Endodermal cell (in vitro differentiated cells): ENCODE data around the gene CCL2. TPM values are rescaled to one million over a fixed set of nuclear protein-coding genes. Genes with fewer than 3 reads are reported as not detected.

Source experiments
- DNase-seq: peaks from one replicate; pipeline ENCODE4 v3.0.0-alpha.2; 2017
- H3K27ac ChIP-seq: 2 replicates; pipeline ENCODE4 v1.5.1; 2013; ENCODE audit warnings: mild to moderate bottlenecking, low read depth, low read length, moderate library complexity
- H3K27me3 ChIP-seq: 2 replicates; pipeline ENCODE4 v1.6.1; 2013; ENCODE audit warnings: mild to moderate bottlenecking, low read length, moderate library complexity; ENCODE audit not compliant: insufficient read depth, control insufficient read depth, poor library complexity, severe bottlenecking
- H3K36me3 ChIP-seq: 2 replicates; pipeline ENCODE4 v1.7.0; 2013; ENCODE audit warnings: mild to moderate bottlenecking, low read length, moderate library complexity; ENCODE audit not compliant: control insufficient read depth, insufficient read depth
- H3K4me1 ChIP-seq: one replicate; pipeline ENCODE4 v1.7.0; 2013; ENCODE audit warnings: low read length; ENCODE audit not compliant: control insufficient read depth, insufficient read depth
- H3K4me3 ChIP-seq: 2 replicates; pipeline ENCODE4 v1.5.1; 2013; ENCODE audit warnings: mild to moderate bottlenecking, low read length, moderate library complexity
- H3K9ac ChIP-seq: 2 replicates; pipeline ENCODE4 v1.6.1; 2013; ENCODE audit warnings: mild to moderate bottlenecking, low read length, moderate library complexity; ENCODE audit not compliant: poor library complexity, severe bottlenecking; ENCODE audit errors: extremely low read depth
- H3K9me3 ChIP-seq: 2 replicates; pipeline ENCODE4 v1.6.1; 2013; ENCODE audit warnings: mild to moderate bottlenecking, low read length, moderate library complexity; ENCODE audit not compliant: control insufficient read depth
- H3K27ac Mint-ChIP-seq: 2 replicates; pipeline ENCODE4 v1.8.0; 2020; ENCODE audit warnings: mixed read lengths
- H3K27me3 Mint-ChIP-seq: 2 replicates; pipeline ENCODE4 v1.8.0; 2021; ENCODE audit warnings: mild to moderate bottlenecking, mixed read lengths; ENCODE audit not compliant: insufficient read depth
- H3K36me3 Mint-ChIP-seq: 2 replicates; pipeline ENCODE4 v1.8.0; 2020; ENCODE audit warnings: low read depth, mixed read lengths
- H3K4me1 Mint-ChIP-seq: 2 replicates; pipeline ENCODE4 v1.8.0; 2020; ENCODE audit warnings: mixed read lengths
- H3K4me3 Mint-ChIP-seq: 2 replicates; pipeline ENCODE4 v1.8.0; 2020; ENCODE audit warnings: mild to moderate bottlenecking, moderate library complexity, mixed read lengths
- H3K9me3 Mint-ChIP-seq: 2 replicates; pipeline ENCODE4 v1.8.0; 2020; ENCODE audit warnings: mild to moderate bottlenecking, mixed read lengths
- WGBS, 2 experiments: methylation state at CpG; one replicate each; pipeline versions ENCODE4 v1.1.5 to v1.1.7; 2013; ENCODE audit warnings: missing lambda C conversion rate in 2 of 2, mixed read lengths in 1 of 2; ENCODE audit not compliant: insufficient coverage in 1 of 2, insufficient read length in 1 of 2; 5-methylcytosine and 5-hydroxymethylcytosine counted together
- total RNA-seq, 2 donors: library from RNA; stranded (reverse); fragmentation: NEBNext Ultra II Directional in 1 of 2; extraction: Animal tissue kit (Norgen Biotek cat#: 25700) in 1 of 2; gene quantifications; 2 replicates in 1 of 2; 3 replicates in 1 of 2; pipeline ENCODE4 v1.2.1, GENCODE V29; 2021
- TF ChIP-seq, protein P1 (sequence below): fragments of 200-600 bp; sonication (generic); conservative IDR thresholded peaks from 2 replicates; pipeline ENCODE4 v1.5.0; 2021; ENCODE audit warnings: antibody characterized with exemption, mild to moderate bottlenecking

The CCL2 gene
- total RNA-seq, 2 donors from 2014 or later = 23.8 to 61.4 TPM

DNA sequence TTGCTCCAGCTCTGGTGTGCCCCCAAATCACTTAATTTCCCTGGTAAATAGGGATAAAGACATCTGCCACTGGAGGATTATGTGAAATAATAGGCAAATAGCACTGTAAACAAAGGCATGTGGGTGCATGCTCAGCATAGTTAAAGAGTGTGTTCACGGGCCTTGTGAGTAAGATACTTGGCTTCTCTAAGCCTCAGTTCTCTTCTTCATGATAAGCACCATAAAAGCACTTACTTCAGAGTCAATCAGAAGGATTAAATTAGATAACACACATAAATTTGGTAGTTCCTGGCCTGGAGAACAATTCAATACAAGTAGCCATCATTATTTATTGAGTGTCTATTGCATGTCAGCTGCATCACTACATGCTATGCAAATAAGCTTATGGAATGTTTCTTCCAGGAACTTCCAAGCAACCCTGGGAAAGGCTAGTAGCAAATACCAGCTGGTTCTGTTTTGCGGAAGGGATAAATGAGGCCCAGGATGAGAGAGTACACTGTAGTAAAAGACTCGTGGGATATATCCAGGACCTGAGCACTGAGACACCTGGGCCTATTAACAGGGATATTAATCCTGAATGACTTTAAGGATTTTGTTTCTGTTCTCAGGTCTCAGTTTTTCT lies 45.0 kb downstream of the CCL2 start:
- peak overlapping the region; percentile 5 for H3K4me3 ChIP-seq
- no peaks in the 10 kb centered on the region for H3K36me3 ChIP-seq
- Mint-ChIP-seq H3K27ac (no peak overlapping the region), H3K36me3 (no peaks in the 10 kb centered on the region), H3K4me1 (peaks cover 5% of the 10 kb centered on the region), H3K4me3 (no peak overlapping the region), H3K27me3 (peaks cover 5% of the 10 kb centered on the region), H3K9me3 (peaks cover 33% of the 10 kb centered on the region)
- WGBS, 2 experiments = 91 to 100% methylated on average over 3 of the region's 3 CpGs
- no peaks in the 10 kb centered on the region for H3K4me1 ChIP-seq
- peaks cover 37% of the 10 kb centered on the region for H3K9me3 ChIP-seq
- no peak overlapping the region for H3K9ac ChIP-seq
- DNase-seq = no peak
- TF ChIP-seq, protein P1, sequence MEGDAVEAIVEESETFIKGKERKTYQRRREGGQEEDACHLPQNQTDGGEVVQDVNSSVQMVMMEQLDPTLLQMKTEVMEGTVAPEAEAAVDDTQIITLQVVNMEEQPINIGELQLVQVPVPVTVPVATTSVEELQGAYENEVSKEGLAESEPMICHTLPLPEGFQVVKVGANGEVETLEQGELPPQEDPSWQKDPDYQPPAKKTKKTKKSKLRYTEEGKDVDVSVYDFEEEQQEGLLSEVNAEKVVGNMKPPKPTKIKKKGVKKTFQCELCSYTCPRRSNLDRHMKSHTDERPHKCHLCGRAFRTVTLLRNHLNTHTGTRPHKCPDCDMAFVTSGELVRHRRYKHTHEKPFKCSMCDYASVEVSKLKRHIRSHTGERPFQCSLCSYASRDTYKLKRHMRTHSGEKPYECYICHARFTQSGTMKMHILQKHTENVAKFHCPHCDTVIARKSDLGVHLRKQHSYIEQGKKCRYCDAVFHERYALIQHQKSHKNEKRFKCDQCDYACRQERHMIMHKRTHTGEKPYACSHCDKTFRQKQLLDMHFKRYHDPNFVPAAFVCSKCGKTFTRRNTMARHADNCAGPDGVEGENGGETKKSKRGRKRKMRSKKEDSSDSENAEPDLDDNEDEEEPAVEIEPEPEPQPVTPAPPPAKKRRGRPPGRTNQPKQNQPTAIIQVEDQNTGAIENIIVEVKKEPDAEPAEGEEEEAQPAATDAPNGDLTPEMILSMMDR = no peak
- H3K27ac ChIP-seq = no peak overlapping the region
- no peaks in the 10 kb centered on the region for H3K27me3 ChIP-seq

- Mint-ChIP-seq H3K4me3 (no peak overlapping the region), H3K27ac (no peak overlapping the region), H3K4me1 (peaks cover 7% of the 10 kb centered on the region), H3K36me3 (peaks cover 1% of the 10 kb centered on the region), H3K9me3 (peaks cover 29% of the 10 kb centered on the region), H3K27me3 (peaks cover 5% of the 10 kb centered on the region)
- no peaks in the 10 kb centered on the region for H3K27me3 ChIP-seq
- H3K9ac ChIP-seq = no peak overlapping the region
- H3K4me3 ChIP-seq = no peak overlapping the region
- DNase-seq = no peak
- no peaks in the 10 kb centered on the region for H3K36me3 ChIP-seq
- peaks cover 37% of the 10 kb centered on the region for H3K9me3 ChIP-seq
- 99 to 100% methylated on average over 2 to 3 of the region's 3 CpGs for WGBS, 2 experiments
- H3K27ac ChIP-seq = no peak overlapping the region
- TF ChIP-seq, protein P1 = no peak
- H3K4me1 ChIP-seq = no peaks in the 10 kb centered on the region
Observed at GRCh38 chr17:34300652-34301370, 45.7 kb downstream of the CCL2 start.

GRCh38 chr17:34301986-34302385 lies 46.9 kb downstream of the CCL2 start:
- H3K36me3 Mint-ChIP-seq = peaks cover 3% of the 10 kb centered on the region
- Histone ChIP-seq H3K36me3 (no peaks in the 10 kb centered on the region), H3K4me1 (no peaks in the 10 kb centered on the region), H3K27me3 (no peaks in the 10 kb centered on the region), H3K9ac (no peak overlapping the region), H3K9me3 (peaks cover 37% of the 10 kb centered on the region), H3K4me3 (no peak overlapping the region), H3K27ac (no peak overlapping the region)
- TF ChIP-seq, protein P1 = no peak
- peaks cover 10% of the 10 kb centered on the region for H3K4me1 Mint-ChIP-seq
- H3K27me3 Mint-ChIP-seq = peaks cover 5% of the 10 kb centered on the region
- H3K9me3 Mint-ChIP-seq = peaks cover 27% of the 10 kb centered on the region
- no peak overlapping the region for H3K27ac Mint-ChIP-seq
- H3K4me3 Mint-ChIP-seq = no peak overlapping the region
- no peak for DNase-seq
- 79 to 81% methylated on average over 2 of the region's 2 CpGs for WGBS, 2 experiments
